Measurements from ENCODE around the gene GORAB. TPM values are rescaled to one million over a fixed set of nuclear protein-coding genes. Genes with fewer than 3 reads are reported as not detected.

The GORAB gene
- total and polyA plus RNA-seq, 2 of the 13 experiments (the other 11 are each of a cell fraction or from before 2014, with no cell fraction given) = 6.6 to 9.2 TPM

DNA sequence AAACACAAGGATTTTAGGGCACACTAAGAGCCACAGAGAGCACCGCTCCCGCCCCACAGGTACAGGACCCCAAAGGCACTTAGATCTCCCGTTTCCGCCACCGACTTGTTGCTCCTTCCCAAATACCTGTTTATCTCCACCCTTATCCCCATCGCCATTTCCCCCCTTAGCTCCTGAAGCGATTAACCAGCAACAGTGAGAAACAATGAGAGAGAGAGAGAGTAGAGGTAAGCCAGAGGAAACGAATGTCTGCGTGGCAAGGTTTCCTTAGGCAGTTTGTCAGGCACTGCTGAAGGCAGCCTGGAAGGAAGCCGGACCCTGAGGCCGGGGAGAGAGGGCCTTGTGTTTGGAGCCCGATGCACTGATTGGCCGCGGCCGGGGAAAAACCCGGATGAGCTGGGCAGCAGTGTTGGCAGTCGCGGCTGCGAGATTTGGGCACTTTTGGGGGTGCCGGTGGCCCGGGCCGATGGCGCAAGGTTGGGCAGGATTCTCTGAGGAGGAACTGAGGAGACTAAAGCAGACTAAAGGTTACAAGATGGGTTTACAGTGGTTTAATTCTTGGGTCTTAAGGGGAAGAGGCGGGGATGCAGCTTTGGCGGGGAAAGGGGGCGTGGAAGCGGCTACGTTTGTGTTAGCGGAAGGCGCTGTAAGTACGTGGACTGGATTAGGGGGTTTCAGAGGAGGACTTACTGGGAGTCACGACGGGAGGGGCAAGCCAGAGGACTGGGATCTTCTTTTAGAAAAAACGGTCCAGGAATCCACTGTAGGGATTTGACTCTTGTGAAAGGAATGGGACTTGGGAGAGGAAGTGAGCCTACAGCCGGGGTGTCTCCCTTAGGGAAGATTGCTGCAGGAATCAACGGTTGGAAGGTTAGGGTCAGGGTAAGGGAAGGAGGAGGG, at the start of gene GORAB (continued):
- no peak for TF ChIP-seq ZFP36L1 (CRISPR knock-in tag; IDR thresholded peaks at IDR 0.05)
- TF ChIP-seq, protein P1, sequence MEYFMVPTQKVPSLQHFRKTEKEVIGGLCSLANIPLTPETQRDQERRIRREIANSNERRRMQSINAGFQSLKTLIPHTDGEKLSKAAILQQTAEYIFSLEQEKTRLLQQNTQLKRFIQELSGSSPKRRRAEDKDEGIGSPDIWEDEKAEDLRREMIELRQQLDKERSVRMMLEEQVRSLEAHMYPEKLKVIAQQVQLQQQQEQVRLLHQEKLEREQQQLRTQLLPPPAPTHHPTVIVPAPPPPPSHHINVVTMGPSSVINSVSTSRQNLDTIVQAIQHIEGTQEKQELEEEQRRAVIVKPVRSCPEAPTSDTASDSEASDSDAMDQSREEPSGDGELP (IDR thresholded peaks at IDR 0.05; ENCODE audit: borderline replicate concordance, low read depth) = 0 out of 2 replicates have a peak, but pooled peaks have one; percentile 30
- peak; percentile 44 for TF ChIP-seq FOXK1 (CRISPR knock-in tag; IDR thresholded peaks at IDR 0.05; ENCODE audit: borderline replicate concordance, low read depth)
- peak; percentile 39; the same call in 1 of the 2 replicates for TF ChIP-seq ATF1 (CRISPR knock-in tag; IDR thresholded peaks at IDR 0.05)
- no peak for TF ChIP-seq SOX13 (IDR thresholded peaks at IDR 0.05)
- no peak for TF ChIP-seq SOX13 (CRISPR knock-in tag; conservative IDR thresholded peaks at IDR 0.05 in 1 of 2, IDR thresholded peaks at IDR 0.05 in 1 of 2)
- TF ChIP-seq LCORL (IDR thresholded peaks at IDR 0.05) = peak; percentile 33; the same call in 1 of the 2 replicates
- peak; percentile 74 for TF ChIP-seq LCORL (CRISPR knock-in tag; IDR thresholded peaks at IDR 0.05)
- peak; percentile 80 for TF ChIP-seq SAP130 (CRISPR knock-in tag; IDR thresholded peaks at IDR 0.05; ENCODE audit: low read depth)
- TF ChIP-seq ZNF224 (CRISPR knock-in tag; IDR thresholded peaks at IDR 0.05) = no peak
- peak; percentile 72 for TF ChIP-seq GATAD2A (CRISPR knock-in tag; IDR thresholded peaks at IDR 0.05)
- peak; percentile 85; the same call in 1 of the 2 replicates for TF ChIP-seq SMYD3 (CRISPR knock-in tag; IDR thresholded peaks at IDR 0.05)
- TF ChIP-seq EHMT2 (IDR thresholded peaks at IDR 0.05; ENCODE audit: borderline replicate concordance, low read depth, low read length) = no peak; the same call in 1 of the 2 replicates
- no peak for TF ChIP-seq U2AF1 (optimal IDR thresholded peaks at IDR 0.05; ENCODE audit: low read depth, low read length)
- TF ChIP-seq MXI1 (IDR thresholded peaks at IDR 0.05; ENCODE audit: borderline replicate concordance, low read depth, low read length) = 0 out of 3 replicates have a peak, but pooled peaks have one; percentile 25
- TF ChIP-seq, protein P2, sequence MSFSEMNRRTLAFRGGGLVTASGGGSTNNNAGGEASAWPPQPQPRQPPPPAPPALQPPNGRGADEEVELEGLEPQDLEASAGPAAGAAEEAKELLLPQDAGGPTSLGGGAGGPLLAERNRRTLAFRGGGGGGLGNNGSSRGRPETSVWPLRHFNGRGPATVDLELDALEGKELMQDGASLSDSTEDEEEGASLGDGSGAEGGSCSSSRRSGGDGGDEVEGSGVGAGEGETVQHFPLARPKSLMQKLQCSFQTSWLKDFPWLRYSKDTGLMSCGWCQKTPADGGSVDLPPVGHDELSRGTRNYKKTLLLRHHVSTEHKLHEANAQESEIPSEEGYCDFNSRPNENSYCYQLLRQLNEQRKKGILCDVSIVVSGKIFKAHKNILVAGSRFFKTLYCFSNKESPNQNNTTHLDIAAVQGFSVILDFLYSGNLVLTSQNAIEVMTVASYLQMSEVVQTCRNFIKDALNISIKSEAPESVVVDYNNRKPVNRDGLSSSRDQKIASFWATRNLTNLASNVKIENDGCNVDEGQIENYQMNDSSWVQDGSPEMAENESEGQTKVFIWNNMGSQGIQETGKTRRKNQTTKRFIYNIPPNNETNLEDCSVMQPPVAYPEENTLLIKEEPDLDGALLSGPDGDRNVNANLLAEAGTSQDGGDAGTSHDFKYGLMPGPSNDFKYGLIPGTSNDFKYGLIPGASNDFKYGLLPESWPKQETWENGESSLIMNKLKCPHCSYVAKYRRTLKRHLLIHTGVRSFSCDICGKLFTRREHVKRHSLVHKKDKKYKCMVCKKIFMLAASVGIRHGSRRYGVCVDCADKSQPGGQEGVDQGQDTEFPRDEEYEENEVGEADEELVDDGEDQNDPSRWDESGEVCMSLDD (CRISPR knock-in tag; IDR thresholded peaks at IDR 0.05; ENCODE audit: borderline replicate concordance) = peak; percentile 76; the same call in 1 of the 2 replicates
- peak; percentile 82 for TF ChIP-seq THAP11 (CRISPR knock-in tag; IDR thresholded peaks at IDR 0.05)
- TF ChIP-seq, protein P3, sequence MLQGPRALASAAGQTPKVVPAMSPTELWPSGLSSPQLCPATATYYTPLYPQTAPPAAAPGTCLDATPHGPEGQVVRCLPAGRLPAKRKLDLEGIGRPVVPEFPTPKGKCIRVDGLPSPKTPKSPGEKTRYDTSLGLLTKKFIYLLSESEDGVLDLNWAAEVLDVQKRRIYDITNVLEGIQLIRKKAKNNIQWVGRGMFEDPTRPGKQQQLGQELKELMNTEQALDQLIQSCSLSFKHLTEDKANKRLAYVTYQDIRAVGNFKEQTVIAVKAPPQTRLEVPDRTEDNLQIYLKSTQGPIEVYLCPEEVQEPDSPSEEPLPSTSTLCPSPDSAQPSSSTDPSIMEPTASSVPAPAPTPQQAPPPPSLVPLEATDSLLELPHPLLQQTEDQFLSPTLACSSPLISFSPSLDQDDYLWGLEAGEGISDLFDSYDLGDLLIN (CRISPR knock-in tag; IDR thresholded peaks at IDR 0.05; ENCODE audit: borderline replicate concordance) = no peak
- TF ChIP-seq, protein P4, sequence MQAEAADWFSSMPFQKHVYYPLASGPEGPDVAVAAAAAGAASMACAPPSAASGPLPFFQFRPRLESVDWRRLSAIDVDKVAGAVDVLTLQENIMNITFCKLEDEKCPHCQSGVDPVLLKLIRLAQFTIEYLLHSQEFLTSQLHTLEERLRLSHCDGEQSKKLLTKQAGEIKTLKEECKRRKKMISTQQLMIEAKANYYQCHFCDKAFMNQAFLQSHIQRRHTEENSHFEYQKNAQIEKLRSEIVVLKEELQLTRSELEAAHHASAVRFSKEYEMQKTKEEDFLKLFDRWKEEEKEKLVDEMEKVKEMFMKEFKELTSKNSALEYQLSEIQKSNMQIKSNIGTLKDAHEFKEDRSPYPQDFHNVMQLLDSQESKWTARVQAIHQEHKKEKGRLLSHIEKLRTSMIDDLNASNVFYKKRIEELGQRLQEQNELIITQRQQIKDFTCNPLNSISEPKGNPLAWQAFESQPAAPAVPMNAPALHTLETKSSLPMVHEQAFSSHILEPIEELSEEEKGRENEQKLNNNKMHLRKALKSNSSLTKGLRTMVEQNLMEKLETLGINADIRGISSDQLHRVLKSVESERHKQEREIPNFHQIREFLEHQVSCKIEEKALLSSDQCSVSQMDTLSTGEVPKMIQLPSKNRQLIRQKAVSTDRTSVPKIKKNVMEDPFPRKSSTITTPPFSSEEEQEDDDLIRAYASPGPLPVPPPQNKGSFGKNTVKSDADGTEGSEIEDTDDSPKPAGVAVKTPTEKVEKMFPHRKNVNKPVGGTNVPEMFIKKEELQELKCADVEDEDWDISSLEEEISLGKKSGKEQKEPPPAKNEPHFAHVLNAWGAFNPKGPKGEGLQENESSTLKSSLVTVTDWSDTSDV (CRISPR knock-in tag; IDR thresholded peaks at IDR 0.05) = no peak
- TF ChIP-seq TBX3 (IDR thresholded peaks at IDR 0.05; ENCODE audit: borderline replicate concordance) = no peak
- 0 out of 2 replicates have a peak, but pooled peaks have one; percentile 58 for TF ChIP-seq ZNF761 (CRISPR knock-in tag; conservative IDR thresholded peaks at IDR 0.05)
- TF ChIP-seq RFX5 (IDR thresholded peaks at IDR 0.05; ENCODE audit: low read depth, low read length) = no peak
- TF ChIP-seq JUN (CRISPR knock-in tag; IDR thresholded peaks at IDR 0.05) = 0 out of 2 replicates have a peak, but pooled peaks have one; percentile 27

Data from HepG2 (cell line).